CD4-positive, alpha-beta T cell treated with Interleukin-6 for 4 hours (primary cell): ENCODE measurements around the gene TRAPPC8.

Experiments
- DNase-seq: peaks from one replicate; pipeline ENCODE4 v3.0.0-alpha.2; 2020; ENCODE audit warnings: mixed read lengths

The TRAPPC8 gene

GRCh38 chr18:31783059-31783458, 159.9 kb downstream of the TRAPPC8 start:
- DNase-seq: no peak
